HG02885 (cell line): ENCODE data around the gene KCNQ1.

Experiments used
- ATAC-seq: cut with Tn5 transposase; IDR thresholded peaks from one replicate; pipeline ENCODE4 v1.9.1; 2021; ENCODE audit warnings: mild to moderate bottlenecking; ENCODE audit not compliant: unreplicated experiment, poor library complexity

The KCNQ1 gene

GRCh38 chr11:2531277-2531986 lies 86.6 kb downstream of the KCNQ1 start:
- no peak for ATAC-seq

- no peak for ATAC-seq
Observed at GRCh38 chr11:2531987-2532703, 87.3 kb downstream of the KCNQ1 start.

- ATAC-seq = peak; percentile 66
Observed at GRCh38 chr11:2532704-2533586, 88.1 kb downstream of the KCNQ1 start.

- no peak for ATAC-seq
Observed at GRCh38 chr11:2533587-2534133, 88.9 kb downstream of the KCNQ1 start.

DNA sequence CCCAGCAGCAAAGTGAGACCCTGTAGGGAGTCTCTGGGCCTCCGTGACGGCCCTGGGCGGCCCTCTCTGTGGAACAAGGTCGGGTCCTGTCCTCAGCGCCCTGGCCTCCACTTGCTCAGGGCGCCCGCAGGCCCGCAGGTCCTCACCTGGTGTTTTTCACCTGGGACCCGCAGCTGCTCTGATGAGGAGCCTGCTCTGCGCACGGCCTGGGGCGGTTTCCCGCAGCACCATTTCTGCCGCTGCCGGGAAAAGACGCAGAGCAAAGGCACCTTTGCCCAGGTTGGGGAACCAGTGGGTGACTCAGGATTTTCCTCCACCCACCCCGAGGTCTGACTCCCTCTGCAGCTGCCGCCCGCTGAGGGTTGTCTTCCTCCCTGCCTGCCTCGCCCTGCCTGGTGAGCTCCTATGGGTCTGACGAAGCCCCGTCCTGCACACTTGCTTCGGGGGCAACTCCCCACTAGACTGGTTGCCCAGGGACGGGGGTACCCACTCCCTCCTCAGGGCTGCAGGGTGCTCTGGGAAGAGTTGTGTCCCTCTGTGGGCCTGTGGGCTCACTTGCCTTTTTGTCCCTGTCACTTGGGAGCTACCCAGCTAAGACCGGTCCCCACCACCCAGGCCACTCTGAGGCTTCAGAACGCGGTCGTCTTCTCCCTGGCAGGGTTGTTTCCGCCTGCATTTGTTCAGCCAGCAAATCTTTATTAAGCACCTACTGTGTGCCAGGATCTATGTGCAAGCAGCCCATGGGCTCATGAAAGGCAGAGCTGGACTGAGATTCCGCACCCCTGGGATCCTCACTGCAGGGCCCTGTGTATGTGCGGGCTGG lies 89.5 kb downstream of the KCNQ1 start:
- ATAC-seq = no peak

- no peak for ATAC-seq
Observed at GRCh38 chr11:2534957-2535672, 90.3 kb downstream of the KCNQ1 start.

- no peak for ATAC-seq
Observed at GRCh38 chr11:2535673-2536439, 91.0 kb downstream of the KCNQ1 start.

DNA sequence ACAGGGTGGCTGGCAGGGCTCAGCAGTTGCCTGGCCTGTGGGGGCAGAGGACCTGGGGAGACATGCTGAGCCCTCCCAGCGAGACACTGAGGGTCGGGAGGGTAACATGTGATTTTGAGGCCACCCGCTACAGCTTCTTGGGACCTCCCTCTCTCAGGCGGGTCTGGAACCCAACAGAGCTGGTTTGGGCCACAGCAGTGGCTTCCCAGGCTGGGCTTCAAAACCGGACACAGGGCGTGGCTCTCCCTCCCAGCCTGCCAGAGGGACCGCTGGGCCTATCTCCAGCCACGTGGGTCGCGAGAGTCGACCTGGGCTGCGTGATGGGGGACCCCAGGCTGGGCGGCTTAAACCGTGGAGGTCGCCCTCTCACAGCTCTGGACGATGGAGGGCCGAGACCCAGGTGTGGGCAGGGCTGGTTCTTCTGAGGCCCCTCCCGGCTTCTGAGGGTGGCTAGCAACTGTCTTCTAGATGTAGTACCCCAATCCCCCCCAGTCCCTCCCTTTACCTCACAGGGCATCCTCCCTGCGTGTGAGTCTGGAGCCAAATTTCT lies 91.7 kb downstream of the KCNQ1 start:
- no peak for ATAC-seq

DNA sequence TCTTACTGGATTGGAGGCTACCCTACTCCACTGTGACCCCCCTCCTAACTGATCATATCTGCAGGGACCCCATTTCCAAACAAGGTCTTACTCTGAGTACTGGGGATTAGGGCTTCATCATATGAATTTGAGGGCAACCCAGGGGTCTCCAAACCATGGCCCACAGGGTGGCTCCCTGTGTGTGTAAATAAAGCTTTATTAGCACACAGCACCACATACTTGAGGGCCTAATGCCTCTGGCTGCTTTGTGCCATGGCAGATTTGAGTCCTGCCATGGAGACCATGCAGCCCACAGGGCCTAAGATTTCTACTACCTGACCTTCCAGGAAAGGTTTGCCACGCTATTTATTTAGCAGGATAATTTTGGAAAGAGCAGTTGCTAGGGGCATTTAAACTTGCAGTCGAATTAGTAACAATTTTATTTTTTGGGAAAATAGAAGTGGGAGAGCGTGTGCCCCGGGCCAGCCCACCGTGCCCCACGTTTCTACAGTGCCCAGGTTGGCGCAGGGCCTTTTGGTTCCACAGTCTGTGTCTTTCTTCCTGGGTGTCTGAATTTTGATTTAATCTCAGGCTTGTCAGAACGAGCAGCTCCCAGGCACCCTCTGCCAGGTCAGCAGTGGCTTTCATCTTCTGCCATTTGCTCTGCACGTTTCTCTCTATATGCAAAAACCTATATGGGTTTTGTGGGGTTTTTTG lies 92.3 kb downstream of the KCNQ1 start:
- ATAC-seq = no peak

- ATAC-seq = no peak
Observed at GRCh38 chr11:2537896-2538724, 93.3 kb downstream of the KCNQ1 start.

DNA sequence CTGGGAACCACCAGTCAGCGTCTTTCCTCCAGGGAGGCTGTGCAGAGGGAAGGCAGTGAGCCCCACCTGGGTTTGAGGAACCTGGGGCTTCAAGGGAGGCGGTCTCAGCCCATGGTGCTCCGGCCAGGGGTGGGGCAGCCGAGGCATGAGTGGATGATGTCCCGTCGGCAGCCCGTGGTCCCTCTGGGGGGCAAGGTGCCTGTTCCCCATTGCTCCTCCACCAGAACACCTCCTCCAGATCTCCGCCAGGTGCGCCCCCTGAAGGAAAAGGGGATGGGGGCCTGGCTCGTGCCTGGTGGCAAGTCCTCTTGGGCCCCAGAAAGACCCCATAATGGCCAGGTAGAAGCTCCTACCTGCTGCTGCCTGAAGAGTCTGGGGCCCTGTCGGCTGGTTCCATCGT lies 94.1 kb downstream of the KCNQ1 start:
- no peak for ATAC-seq

- no peak for ATAC-seq
Observed at GRCh38 chr11:2539371-2540222, 94.8 kb downstream of the KCNQ1 start.

DNA sequence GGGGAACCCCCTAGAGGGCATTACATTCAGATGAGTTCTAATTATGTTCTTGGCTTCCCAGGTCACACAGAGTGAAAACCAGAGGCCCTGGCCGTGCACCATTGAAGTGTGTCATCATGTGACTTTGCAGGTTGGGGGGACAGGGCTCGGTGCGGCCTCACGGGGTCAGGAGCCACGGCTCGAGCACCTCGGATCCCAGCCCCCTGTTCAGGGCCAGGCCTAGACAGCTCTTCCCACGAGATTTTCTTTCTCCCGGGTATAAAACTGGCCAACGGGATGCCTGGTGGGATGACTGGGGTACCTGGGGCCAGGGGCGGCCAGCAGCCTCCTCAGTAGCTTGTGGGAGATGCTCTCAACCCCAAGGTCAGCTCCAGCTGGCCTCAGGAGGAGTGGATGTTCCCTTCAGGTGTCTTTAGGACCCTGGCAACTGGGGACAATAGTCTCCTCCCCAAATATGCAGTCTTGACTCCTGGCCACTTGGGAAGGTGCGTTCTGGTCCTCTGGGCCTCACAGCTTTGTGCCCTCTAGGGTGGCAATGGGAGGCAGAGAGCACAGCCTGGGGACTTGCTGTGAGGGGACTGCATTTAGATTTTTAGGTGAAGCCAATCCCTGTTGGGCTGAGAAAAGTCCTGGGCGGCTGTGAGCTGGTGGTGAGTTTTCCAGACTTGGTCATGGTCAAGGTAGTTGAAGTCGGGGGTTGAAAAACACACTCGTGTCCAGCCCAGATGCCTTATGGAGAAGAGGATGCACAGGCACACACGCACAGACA lies 95.6 kb downstream of the KCNQ1 start:
- no peak for ATAC-seq

DNA sequence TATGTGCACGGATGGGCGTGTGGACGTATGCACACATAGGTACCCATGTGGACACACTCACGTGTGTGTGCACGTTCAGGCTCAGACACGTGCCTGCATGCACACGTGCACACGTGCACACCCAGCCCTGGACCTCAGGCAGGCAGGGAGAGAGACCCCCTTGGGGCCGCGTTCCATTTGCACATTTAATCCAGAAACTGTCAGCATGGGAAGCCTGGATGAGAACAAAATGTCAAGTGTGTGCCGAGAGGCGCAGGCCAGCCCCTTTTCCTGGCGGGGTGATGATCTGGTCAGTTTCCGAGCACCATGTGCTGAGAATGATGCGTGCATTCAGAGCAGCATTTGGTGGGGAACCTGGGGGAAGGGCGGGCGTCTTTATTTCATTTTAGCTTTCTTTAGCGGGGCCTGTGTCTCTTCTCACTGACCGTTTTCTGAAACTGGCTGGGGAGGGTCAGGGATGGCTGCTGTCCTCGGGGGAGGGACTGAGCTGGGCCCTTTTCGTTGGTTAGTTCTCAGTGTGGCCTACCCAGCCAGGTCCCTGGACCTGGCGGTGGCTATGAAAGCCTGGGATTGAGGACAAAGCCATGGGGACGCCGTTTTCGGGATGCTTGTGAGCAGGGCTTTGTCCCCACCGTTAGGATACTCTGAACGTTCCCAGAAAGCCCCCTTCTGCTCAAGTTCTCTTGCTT lies 96.3 kb downstream of the KCNQ1 start:
- no peak for ATAC-seq
